DOHH2 (cell line): ENCODE results near the gene GLIPR2.

ENCODE experiments used
- CTCF ChIP-seq: fragments of 200-600 bp; sonication (generic); IDR thresholded peaks from one replicate; pipeline ENCODE4 v1.5.1; 2014; ENCODE audit warnings: antibody characterized with exemption, mild to moderate bottlenecking, low read depth, low read length; ENCODE audit not compliant: poor library complexity, severe bottlenecking
- EZH2phosphoT487 ChIP-seq: fragments of 200-600 bp; sonication (generic); IDR thresholded peaks from 2 replicates; pipeline ENCODE4 v1.6.1; 2017; ENCODE audit warnings: borderline replicate concordance, mild to moderate bottlenecking, antibody characterized with exemption, low read length, moderate library complexity, mixed read lengths

- TF ChIP-seq CTCF (no peak), EZH2phosphoT487 (no peak)
Measured at GRCh38 chr9:36150574-36151315, 14.2 kb downstream of the GLIPR2 start.
